Endodermal cell (in vitro differentiated cells): ENCODE data around the gene TMX3. TPM values are rescaled to one million over a fixed set of nuclear protein-coding genes. Genes with fewer than 3 reads are reported as not detected.

Source experiments
- DNase-seq: peaks from one replicate; pipeline ENCODE4 v3.0.0-alpha.2; 2017
- H3K27ac ChIP-seq: 2 replicates; pipeline ENCODE4 v1.5.1; 2013; ENCODE audit warnings: mild to moderate bottlenecking, low read depth, low read length, moderate library complexity
- H3K27me3 ChIP-seq: 2 replicates; pipeline ENCODE4 v1.6.1; 2013; ENCODE audit warnings: mild to moderate bottlenecking, low read length, moderate library complexity; ENCODE audit not compliant: insufficient read depth, control insufficient read depth, poor library complexity, severe bottlenecking
- H3K36me3 ChIP-seq: 2 replicates; pipeline ENCODE4 v1.7.0; 2013; ENCODE audit warnings: mild to moderate bottlenecking, low read length, moderate library complexity; ENCODE audit not compliant: control insufficient read depth, insufficient read depth
- H3K4me1 ChIP-seq: one replicate; pipeline ENCODE4 v1.7.0; 2013; ENCODE audit warnings: low read length; ENCODE audit not compliant: control insufficient read depth, insufficient read depth
- H3K4me3 ChIP-seq: 2 replicates; pipeline ENCODE4 v1.5.1; 2013; ENCODE audit warnings: mild to moderate bottlenecking, low read length, moderate library complexity
- H3K9ac ChIP-seq: 2 replicates; pipeline ENCODE4 v1.6.1; 2013; ENCODE audit warnings: mild to moderate bottlenecking, low read length, moderate library complexity; ENCODE audit not compliant: poor library complexity, severe bottlenecking; ENCODE audit errors: extremely low read depth
- H3K9me3 ChIP-seq: 2 replicates; pipeline ENCODE4 v1.6.1; 2013; ENCODE audit warnings: mild to moderate bottlenecking, low read length, moderate library complexity; ENCODE audit not compliant: control insufficient read depth
- H3K27ac Mint-ChIP-seq: 2 replicates; pipeline ENCODE4 v1.8.0; 2020; ENCODE audit warnings: mixed read lengths
- H3K27me3 Mint-ChIP-seq: 2 replicates; pipeline ENCODE4 v1.8.0; 2021; ENCODE audit warnings: mild to moderate bottlenecking, mixed read lengths; ENCODE audit not compliant: insufficient read depth
- H3K36me3 Mint-ChIP-seq: 2 replicates; pipeline ENCODE4 v1.8.0; 2020; ENCODE audit warnings: low read depth, mixed read lengths
- H3K4me1 Mint-ChIP-seq: 2 replicates; pipeline ENCODE4 v1.8.0; 2020; ENCODE audit warnings: mixed read lengths
- H3K4me3 Mint-ChIP-seq: 2 replicates; pipeline ENCODE4 v1.8.0; 2020; ENCODE audit warnings: mild to moderate bottlenecking, moderate library complexity, mixed read lengths
- H3K9me3 Mint-ChIP-seq: 2 replicates; pipeline ENCODE4 v1.8.0; 2020; ENCODE audit warnings: mild to moderate bottlenecking, mixed read lengths
- WGBS, 2 experiments: methylation state at CpG; one replicate each; pipeline versions ENCODE4 v1.1.5 to v1.1.7; 2013; ENCODE audit warnings: missing lambda C conversion rate in 2 of 2, mixed read lengths in 1 of 2; ENCODE audit not compliant: insufficient coverage in 1 of 2, insufficient read length in 1 of 2; 5-methylcytosine and 5-hydroxymethylcytosine counted together
- total RNA-seq, 2 donors: library from RNA; stranded (reverse); fragmentation: NEBNext Ultra II Directional in 1 of 2; extraction: Animal tissue kit (Norgen Biotek cat#: 25700) in 1 of 2; gene quantifications; 2 replicates in 1 of 2; 3 replicates in 1 of 2; pipeline ENCODE4 v1.2.1, GENCODE V29; 2021
- TF ChIP-seq, protein P1 (sequence below): fragments of 200-600 bp; sonication (generic); conservative IDR thresholded peaks from 2 replicates; pipeline ENCODE4 v1.5.0; 2021; ENCODE audit warnings: antibody characterized with exemption, mild to moderate bottlenecking

TMX3 gene
- total RNA-seq, 2 donors from 2014 or later = 50.7 to 51.2 TPM

DNA sequence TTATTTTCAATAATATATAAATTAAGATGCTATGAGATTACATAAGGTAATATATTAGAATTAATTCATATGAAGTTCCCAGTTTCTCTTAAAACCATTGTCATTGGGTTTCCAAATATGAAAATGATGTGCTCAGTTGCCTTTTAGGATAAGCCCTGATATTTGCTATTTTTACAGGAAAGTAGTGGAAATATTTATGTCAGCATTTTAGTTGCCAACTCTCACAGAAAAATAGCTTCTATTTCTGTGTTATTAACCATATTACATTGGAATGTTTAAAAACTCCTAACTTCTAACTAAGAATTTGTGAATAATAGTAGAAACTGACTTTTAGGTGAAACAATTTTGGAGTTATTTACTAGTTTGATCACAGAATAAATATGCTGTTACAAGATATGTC, 74.0 kb downstream of the TMX3 start:
- H3K27me3 ChIP-seq = no peaks in the 10 kb centered on the region
- no peaks in the 10 kb centered on the region for H3K27me3 Mint-ChIP-seq
- H3K4me3 ChIP-seq = no peak overlapping the region
- no peaks in the 10 kb centered on the region for H3K9me3 ChIP-seq
- peaks cover 6% of the 10 kb centered on the region for H3K9me3 Mint-ChIP-seq
- H3K36me3 Mint-ChIP-seq = no peaks in the 10 kb centered on the region
- H3K27ac ChIP-seq = no peak overlapping the region
- TF ChIP-seq, protein P1, sequence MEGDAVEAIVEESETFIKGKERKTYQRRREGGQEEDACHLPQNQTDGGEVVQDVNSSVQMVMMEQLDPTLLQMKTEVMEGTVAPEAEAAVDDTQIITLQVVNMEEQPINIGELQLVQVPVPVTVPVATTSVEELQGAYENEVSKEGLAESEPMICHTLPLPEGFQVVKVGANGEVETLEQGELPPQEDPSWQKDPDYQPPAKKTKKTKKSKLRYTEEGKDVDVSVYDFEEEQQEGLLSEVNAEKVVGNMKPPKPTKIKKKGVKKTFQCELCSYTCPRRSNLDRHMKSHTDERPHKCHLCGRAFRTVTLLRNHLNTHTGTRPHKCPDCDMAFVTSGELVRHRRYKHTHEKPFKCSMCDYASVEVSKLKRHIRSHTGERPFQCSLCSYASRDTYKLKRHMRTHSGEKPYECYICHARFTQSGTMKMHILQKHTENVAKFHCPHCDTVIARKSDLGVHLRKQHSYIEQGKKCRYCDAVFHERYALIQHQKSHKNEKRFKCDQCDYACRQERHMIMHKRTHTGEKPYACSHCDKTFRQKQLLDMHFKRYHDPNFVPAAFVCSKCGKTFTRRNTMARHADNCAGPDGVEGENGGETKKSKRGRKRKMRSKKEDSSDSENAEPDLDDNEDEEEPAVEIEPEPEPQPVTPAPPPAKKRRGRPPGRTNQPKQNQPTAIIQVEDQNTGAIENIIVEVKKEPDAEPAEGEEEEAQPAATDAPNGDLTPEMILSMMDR = no peak
- H3K36me3 ChIP-seq = no peaks in the 10 kb centered on the region
- no peak for DNase-seq
- no peak overlapping the region for H3K27ac Mint-ChIP-seq
- H3K9ac ChIP-seq = no peak overlapping the region
- no peak overlapping the region for H3K4me3 Mint-ChIP-seq
- H3K4me1 Mint-ChIP-seq = no peaks in the 10 kb centered on the region
- no peaks in the 10 kb centered on the region for H3K4me1 ChIP-seq

DNA sequence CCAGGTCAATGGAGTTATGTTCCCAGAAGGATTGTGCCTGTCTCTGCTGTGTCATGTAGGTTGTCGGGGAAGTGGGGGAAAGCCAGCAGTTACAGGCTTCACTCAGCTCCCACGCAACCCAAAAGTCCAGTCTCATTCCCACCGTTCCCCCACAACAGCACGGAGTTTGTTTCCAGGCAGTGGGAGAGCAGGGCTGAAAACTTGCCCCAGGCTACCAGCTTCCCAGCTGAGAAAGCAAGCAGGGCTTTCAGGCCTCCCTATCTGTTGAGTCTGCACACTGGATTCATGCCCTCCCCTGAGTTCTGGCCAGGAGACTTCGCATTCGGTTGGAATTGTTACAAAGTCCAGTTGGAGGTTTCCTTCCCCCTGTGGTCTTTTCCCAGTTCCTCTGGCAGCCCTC, 76.3 kb downstream of the TMX3 start:
- H3K27ac ChIP-seq = no peak overlapping the region
- Mint-ChIP-seq H3K36me3 (no peaks in the 10 kb centered on the region), H3K4me1 (no peaks in the 10 kb centered on the region), H3K27me3 (no peaks in the 10 kb centered on the region), H3K4me3 (no peak overlapping the region), H3K27ac (no peak overlapping the region), H3K9me3 (peaks cover 6% of the 10 kb centered on the region)
- TF ChIP-seq, protein P1 = no peak
- H3K4me3 ChIP-seq = no peak overlapping the region
- 90 to 100% methylated on average over 4 to 6 of the region's 6 CpGs for WGBS, 2 experiments
- no peaks in the 10 kb centered on the region for H3K36me3 ChIP-seq
- H3K27me3 ChIP-seq = no peaks in the 10 kb centered on the region
- no peaks in the 10 kb centered on the region for H3K4me1 ChIP-seq
- DNase-seq = no peak
- H3K9me3 ChIP-seq = no peaks in the 10 kb centered on the region
- no peak overlapping the region for H3K9ac ChIP-seq

DNA sequence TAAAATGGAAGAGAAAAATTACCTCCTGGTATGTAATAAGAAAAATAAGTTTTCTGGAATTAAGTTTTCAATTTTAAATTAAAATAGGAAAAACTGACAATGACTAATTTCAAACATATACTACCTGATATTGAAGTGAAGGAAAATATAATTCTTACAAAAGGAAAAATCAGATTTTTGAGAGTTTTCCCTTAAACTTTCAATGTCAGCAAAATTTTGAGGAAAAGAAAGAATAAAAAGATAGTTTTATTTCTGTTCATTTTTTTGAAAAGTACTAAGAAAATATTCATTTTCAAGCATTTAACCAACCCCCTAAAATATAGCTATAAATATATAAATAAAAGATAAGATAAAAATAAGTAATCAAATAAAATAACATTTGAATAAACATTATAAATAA, 87.1 kb downstream of the TMX3 start:
- Mint-ChIP-seq H3K4me1 (no peaks in the 10 kb centered on the region), H3K4me3 (no peak overlapping the region), H3K9me3 (no peaks in the 10 kb centered on the region), H3K27ac (no peak overlapping the region), H3K27me3 (no peaks in the 10 kb centered on the region), H3K36me3 (no peaks in the 10 kb centered on the region)
- H3K4me1 ChIP-seq = no peaks in the 10 kb centered on the region
- H3K9me3 ChIP-seq = no peaks in the 10 kb centered on the region
- no peak overlapping the region for H3K27ac ChIP-seq
- no peak overlapping the region for H3K4me3 ChIP-seq
- no peak overlapping the region for H3K9ac ChIP-seq
- no peaks in the 10 kb centered on the region for H3K36me3 ChIP-seq
- H3K27me3 ChIP-seq = no peaks in the 10 kb centered on the region
- TF ChIP-seq, protein P1 = no peak
- no peak for DNase-seq

Other genes starting within 250 kb of the TMX3 start
- 1 to 10 TPM; 4.9 to 5.0 TPM for gene CCDC102B, start 83.0 kb upstream of the TMX3 start, total RNA-seq